Stimulated activated CD8-positive, alpha-beta memory T cell treated with anti-CD3 and anti-CD28 coated beads, Interleukin-4, amount 100 ng/mL, for 48 hours (primary cell): ENCODE results near the gene JARID2.

Experiments
- DNase-seq: peaks from one replicate; pipeline ENCODE4 v3.0.0-alpha.2; 2020

The JARID2 gene

DNA sequence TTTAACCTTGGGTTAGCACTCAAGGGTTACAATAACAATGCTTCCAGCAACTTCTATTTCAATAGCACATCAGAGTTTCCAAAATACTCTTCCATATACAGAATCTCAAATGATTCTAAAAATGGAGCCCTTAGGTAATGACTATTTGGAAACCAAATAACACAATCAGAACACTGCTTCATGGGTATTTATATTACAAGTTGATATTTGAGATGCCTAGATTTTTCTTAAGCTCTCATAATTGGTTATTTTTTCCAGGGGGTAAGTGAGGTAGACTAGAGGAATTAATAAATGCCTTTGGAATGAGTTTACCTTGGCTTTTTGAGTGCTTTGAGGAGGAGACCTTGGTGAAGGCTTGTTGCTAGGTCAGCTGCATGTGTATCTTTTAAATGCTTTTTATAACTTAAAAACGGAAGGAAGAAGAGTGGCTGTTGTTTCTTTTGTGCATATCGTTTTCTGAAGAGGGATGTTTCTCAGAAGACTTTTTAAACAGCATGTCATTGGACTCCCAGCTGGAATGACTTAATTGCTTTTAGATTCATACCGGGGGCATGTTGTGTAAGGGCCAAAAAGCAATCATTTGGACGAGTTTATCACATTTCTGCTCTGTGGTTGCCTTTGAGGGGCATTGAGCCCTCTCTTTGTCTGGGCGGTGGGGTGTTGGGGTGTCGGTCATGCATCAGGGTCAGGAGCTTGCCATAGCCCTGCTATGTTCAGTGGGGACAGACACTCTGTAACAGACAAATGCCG lies 230.9 kb downstream of the JARID2 start:
- no peak for DNase-seq

DNA sequence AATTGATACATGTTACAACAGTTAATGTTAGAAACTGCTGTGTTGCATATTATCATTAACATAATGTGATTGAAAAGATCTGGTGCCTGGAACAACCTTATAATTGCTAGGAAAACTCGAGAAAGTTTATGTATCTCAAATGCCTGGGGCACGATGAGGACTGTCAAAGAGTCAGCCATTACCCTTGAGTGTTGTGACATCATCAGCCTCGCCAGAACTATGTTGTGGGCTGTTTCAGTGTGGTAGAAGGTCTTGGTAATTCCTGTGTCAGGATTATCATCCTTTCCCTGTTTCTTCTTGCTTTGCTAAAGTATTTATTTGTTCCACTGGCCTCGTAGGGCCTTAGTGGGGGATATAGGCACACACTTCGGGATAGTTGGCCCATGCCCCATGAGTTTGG lies 231.9 kb downstream of the JARID2 start:
- no peak for DNase-seq

DNA sequence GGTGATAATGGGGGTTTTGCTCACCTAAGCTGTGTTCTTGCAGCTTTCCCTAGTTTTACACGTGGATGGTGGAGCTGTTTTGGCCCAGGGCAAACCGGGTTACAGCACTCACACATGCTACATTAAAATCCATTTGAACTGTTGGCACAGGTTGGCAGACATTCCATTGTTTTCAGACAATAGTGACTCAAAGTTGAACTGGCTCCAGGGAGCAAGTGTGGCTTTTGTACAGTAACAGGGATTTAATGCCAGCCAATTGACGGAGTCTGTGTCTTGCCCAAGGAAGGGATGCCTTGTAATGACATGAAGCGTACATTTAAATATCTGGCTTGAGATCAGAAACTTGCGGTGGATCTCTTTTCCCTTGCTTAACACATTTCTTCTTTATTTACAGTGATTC lies 233.9 kb downstream of the JARID2 start:
- DNase-seq, result no peak

DNA sequence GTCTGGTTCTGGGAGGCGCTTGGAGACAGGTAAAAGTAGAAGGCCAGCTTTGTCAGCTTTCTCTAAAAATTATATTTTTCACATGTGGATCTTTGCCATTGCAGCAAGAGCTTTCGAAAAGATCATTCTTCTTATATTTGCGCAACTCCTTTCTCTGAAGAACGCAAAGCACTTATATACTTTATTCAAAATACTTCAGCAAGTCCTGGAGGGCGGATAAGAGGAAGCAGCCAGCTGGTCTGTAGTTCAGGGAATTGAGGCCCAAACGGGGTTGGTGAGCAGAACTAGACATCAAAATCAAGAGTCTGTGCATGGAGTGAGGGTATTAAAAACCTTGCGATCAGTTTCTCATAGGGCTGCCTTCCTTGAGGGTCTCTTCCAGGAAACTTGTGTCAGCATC lies 234.7 kb downstream of the JARID2 start:
- DNase-seq, result no peak

DNA sequence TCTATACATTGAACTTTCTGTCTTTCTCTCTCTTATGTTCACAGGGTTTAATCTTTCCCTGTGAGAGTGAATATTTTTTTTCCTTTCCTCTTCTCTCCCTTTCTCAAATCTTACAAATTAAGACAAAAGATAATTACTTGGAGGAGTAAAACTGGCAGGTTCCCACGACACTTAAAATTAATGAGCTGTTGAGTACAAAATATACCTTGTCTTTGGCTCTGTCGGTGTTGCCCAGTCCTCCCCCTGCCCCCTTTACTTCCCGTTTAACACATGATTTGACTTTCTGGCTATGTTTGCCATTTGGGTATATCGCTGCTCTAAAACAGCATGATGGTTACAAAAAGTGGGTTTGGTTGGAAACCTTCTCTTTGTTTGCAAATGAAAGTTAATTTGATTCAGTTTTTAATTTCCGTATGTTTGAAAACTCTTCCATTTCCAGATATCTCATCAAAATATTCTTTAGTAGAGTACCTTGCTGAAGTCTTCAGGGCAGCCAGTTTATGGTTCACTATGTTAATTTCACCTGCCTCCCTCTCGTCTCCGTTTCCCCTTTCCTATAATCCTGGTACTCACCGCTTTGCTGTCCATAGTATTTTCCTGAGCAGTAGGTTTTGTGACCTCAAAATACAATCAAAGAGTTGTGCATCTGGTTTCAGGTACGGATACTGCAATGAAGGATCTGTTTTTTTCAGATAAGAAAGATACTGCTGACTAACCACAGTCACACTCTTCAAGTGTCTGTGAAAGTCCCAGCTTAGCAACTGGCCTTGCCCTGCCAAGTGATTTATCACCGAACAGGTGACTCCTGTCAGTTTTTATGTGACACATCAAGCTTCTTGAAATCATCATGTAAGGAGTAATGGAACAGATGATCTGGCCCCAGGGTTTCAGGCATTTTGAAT lies 235.8 kb downstream of the JARID2 start:
- DNase-seq, result no peak

DNA sequence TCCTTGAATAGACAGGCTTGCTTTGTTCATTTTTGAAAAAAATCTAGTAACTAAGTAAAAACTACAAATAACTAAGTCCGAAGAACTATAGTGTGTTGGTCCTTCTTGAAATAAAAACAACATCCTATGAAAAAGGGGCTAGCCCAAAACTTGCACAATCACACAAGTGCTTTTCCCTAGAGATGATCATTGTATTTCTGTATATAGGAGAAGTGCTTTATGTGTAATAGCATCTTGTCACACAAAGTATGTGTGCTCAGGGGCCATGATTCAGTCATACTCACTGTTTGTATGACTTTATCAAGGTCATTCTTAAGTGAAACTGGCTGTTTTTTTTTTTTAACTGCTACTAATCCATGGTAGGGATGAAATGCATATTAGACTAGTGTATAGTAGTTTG lies 237.2 kb downstream of the JARID2 start:
- no peak for DNase-seq

DNA sequence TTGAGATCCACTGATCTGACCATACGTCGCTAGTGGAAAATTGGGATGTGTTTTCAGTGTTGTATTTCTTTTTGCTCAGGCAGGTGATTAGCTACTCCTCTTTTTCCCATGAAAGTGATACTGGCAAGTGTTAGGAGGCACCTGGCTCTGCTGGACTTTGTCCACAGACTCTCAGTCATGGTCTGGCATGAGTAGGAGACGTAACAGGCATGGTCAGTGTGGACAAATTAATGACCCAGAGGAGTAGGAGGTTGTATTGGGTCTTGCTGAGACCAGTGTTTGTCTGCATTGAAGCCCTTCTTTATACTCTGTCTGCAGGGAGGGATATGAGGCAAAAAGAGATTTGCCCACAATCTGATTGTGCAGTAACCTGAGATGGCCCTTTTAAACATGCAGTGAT lies 238.3 kb downstream of the JARID2 start:
- DNase-seq, result no peak

DNA sequence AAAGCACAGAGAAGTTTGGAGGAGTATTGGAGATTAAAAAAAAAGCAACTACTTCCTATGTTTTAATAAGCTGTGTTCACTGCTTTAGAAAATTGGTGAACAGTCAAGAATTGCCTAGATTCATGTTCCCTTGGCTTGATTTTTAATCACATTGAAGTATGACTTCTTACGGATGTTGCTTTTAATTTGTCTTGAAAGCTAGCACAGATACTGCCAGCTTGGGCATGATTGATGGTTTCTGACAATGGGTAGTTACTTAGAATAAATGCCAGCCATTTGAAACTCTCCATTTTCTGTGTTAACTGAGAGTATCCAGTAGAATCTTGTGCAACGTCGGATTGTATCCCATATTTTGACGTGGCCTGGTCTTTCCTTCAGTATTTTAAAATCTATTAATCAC lies 239.0 kb downstream of the JARID2 start:
- DNase-seq, result no peak

DNA sequence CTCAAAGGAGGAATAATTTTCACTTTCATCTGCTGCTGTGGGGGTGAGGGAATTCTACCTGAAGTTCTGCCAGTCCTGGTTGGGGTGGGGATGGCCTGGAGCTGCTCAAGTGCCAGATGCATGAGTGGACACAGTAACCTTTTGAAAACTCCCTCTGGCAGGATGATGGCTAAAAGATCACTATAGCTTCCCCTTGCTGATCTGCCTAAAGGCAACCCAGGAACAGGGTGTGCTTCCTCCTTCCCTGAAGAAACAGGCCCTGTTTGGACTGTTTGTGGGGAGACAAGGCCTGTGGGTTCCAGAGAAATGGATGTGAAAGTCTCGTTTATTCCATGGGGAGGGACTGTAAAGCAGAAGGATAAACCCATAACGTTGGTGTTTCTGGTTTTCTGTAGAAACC lies 240.1 kb downstream of the JARID2 start:
- DNase-seq, result no peak

DNA sequence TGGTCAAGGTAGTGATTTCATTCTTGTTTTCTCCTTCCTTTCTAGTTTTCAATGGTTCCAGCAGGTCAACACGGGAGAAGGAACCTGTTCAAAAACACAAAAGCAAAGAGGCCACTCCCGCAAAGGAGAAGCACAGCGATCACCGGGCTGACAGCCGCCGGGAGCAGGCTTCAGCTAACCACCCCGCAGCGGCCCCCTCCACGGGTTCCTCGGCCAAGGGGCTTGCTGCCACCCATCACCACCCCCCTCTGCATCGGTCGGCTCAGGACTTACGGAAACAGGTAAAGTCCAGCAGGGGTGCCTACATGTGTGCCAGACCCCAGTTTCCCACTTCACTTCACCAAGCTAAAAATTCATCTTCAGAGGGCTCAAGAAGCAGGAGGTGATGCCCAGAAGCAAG lies 241.4 kb downstream of the JARID2 start:
- no peak for DNase-seq

DNA sequence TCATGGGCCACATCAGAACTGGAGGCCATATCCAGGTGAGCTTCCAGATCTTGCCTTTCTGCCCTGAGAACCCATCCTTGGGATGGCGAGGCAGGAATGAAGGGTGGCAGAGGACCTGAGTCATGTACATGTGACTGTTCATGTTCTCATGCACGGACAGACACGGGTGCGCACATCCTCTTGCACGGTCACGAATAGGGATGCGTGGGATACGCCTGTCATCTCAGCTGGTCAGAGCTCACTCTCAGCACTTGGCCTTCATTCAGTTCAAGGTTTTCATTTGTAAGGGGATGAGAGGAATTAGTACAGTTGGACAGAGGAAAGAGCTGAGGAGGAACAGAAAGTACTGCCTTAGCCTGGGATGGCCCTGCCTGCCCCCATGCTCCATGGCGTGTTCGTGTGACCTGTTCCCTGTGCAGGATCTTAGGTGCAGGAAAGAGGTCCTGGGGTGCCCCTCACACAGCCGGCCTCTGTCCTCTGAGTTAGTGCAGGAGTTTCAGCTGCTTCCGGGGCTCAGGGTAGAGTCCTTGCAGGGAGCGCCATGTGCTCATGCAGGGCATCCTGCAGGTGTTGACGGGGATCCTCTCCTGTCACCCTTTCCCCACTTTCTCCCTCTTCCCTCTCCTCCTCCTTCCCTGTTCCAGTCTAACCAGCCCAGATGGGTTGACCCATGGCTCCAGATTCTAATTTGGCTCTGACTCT lies 243.5 kb downstream of the JARID2 start:
- DNase-seq, result no peak

DNA sequence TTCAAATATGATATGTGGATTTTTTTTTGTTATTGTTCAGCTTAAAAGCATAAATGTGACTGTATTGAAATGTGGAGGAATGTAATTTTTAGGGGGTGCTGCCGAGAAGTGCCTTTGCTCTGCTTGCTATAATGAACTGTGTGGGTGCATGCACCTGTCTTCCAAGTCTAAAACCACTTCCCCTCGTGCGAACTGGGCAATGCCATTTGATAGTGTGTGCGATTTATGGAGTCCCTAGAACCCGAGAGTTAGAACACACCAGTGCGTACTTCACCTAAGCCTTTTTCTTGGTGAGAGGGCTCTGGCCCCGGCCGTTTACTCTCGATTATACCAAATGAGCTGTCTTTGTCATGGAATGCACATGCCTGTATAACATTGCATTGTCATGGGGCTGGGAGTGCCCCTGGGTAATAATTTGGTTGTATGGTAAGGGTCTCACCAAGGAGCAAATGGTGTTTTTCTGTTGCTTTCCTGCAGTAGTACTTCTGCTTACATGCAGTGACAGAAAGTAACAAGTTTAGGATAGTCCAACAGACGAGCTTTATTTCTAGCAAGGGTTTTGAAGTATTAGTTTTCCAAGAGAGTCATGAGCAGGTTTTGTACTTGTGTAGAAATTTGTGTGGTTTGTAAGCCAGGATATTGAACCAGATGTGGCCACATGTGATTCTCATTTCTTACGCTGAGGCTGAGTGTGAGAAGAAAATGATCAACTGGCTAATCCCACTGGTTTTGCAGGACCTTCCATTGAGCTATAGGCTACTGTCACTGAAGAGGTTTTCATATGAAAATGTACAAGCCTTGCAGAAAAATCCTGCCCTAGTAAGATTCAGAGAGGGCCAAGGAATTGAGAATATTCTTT lies 244.6 kb downstream of the JARID2 start:
- no peak for DNase-seq

DNA sequence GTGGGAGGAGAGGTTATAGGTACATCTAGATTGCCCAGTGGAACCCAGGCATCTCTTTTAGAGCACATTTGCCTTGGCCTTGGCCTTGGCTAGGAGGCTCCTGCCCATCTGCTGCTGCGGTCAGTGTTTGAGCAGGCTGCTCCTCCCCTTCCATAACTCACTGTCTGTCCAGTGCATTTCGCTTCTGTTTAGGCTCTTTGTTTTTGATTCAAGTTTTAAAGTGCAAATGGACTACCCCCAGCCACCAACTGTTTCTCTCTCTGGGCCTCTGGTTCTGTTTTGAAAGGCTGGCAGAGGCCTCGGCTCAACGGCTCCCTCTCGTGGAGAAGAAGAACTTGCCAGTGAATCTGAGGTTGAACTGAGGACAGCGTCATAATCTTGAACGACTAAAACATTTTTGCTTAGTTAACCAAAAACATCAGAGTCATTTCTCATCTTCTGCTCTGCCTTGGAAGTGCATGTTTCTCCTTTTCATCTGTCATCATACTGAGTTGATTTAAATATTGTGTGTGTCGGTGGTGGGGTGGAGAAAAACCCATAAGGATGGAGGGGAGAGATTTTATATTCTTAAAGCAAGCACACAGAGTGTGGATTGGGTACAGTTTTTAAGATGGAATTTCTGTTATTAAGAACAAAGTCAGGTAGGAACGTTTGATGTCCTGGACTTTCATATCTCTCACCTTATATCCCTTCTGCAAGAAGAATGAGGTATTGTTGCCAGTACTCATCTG lies 245.6 kb downstream of the JARID2 start:
- DNase-seq, result peak; percentile 78

DNA sequence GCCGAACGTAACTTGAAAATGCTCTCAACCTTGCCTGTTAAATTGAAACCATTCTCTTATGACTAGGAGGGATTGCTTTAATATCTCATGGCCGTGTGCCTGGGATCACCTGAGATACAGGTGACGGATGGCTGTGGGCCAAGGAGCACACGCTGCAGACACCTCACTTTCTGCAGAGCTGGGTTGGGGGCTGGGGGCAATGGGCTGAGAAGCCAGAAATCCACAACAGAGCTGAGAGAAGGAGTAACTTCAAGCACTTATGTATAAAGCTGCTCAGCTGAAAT lies 246.1 kb downstream of the JARID2 start:
- no peak for DNase-seq

DNA sequence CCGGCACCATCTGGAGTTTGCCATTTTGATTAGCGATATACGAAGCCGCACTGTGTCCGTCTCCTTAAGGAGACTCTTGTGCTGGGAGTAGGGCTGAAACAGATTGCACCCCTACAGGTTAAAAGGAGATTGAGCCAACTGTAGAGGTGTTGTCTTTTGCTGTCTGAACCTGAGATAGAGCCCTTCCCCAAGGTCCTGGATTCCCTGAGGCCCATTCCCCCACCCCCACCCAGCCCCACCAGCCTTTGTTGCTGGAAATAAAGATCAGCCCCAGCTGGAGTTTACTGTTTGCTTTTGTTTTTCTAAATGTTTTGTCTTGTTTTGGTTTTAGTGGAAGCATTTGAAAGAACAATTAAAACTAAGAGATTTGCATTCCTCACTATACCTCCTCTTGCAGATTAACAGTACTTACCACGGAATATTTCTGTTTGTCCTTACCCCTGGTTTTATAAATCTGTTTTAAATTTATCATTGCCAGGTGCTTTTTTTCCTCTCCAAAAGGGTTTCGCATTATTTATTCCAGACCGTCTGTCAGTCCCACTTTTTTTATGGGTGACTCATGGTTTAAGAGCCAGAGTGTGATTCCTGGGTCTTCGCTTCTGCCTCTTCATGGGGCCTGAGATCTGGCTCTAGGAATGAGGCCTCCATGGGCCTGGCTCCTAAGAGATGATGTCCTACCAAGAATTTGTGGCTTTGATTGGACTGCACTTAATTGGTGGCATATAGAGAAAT lies 247.7 kb downstream of the JARID2 start:
- DNase-seq, result no peak

DNA sequence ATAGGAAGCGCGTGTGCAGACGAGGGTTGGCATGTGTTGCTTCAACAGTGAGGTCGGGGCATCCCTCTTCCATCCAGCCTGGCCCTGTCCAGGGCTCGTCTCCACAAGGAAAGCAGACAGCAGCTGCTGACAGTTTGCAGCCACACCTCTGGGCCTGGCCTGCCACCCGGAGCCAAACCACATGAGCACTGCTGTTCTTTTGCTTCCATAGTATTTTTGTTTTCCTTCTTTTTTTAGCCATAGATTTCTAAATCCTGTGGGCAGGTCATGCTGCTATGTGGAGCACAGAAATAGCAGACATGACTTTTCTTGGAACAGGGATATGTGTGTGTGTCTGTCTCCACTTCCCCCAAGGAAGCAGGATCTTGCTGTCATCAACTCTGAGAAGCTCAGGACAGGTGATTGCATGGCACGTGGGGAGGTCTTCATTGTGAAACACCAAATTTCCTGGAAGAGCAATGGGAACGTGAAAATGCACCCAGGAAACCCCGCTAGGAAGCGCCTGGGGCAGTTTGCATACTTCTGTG lies 249.6 kb downstream of the JARID2 start:
- no peak for DNase-seq

DNA sequence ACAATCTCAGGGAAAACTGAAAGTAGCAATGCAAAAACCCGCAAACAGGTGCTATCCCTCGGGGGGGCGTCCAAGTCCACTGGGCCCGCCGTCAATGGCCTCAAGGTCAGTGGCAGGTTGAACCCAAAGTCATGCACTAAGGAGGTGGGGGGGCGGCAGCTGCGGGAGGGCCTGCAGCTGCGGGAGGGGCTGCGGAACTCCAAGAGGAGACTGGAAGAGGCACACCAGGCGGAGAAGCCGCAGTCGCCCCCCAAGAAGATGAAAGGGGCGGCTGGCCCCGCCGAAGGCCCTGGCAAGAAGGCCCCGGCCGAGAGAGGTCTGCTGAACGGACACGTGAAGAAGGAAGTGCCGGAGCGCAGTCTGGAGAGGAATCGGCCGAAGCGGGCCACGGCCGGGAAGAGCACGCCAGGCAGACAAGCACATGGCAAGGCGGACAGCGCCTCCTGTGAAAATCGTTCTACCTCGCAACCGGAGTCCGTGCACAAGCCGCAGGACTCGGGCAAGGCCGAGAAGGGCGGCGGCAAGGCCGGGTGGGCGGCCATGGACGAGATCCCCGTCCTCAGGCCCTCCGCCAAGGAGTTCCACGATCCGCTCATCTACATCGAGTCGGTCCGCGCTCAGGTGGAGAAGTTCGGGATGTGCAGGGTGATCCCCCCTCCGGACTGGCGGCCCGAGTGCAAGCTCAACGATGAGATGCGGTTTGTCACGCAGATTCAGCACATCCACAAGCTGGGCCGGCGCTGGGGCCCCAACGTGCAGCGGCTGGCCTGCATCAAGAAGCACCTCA lies 250.7 kb downstream of the JARID2 start:
- DNase-seq, result no peak

DNA sequence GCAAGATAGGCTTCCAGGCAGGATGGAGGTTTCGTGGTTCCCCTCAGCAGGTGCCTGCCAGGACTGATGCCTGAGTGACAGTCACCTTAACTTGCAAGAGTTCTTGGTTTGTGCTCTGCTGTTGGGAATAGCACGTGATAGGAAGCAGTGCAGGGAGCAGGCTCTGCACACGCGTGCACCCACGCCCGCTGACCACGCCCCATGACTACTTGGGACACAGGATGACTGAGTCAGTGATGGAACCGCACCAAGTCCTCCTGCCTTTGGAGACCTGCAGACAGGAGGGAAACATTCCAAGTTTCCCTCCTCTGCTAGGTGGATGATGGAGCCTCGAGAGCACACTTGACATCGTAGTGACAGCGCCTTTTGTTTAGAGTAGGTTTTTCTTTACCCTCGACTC lies 252.8 kb downstream of the JARID2 start:
- DNase-seq, result no peak

DNA sequence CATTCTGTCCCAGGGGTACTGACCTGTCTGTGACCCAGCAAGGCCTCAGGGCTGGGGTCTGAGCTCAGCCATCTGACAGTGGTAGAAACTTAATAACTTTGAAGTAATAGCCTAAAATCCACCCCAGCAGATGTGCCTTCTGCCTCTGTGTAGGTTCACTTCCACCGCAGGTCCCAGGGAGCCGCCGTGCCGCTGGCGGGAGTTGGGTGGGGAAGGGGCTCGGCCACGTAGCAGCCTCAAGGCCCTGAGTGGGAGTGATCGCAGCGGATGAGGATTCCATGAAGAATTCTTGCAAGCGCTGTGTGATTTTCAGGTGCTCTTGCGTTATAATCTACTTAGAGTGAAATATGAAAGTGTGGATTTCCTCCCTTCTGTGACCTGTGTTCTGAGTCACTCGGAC lies 253.3 kb downstream of the JARID2 start:
- no peak for DNase-seq

DNA sequence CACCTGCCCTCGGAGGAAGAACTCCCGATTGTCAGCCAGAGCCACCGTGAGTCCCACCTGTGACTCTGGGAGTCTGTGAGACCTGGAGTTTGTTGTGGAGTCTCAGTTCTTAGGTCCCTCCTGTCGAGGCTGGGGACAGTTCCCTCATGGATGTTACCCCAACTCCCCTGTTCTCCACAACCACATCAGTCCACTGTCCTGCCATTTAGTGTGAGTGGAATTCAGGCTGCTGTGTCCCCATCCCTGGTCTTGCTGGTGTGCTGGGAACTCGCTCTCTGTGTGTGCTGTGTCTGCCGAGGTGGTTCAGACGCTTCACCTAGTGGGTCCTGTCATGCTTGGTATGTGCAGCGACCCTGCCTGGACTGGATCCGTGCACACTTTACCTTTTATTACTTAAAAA lies 253.7 kb downstream of the JARID2 start:
- DNase-seq, result no peak
